GM19397 (cell line): ENCODE results near the gene ALAD.
"Not testable (repeated sequence)": the region's sequence is repeated elsewhere in the genome, so short reads cannot be mapped to it uniquely, and the experiment has no call there.

ENCODE experiments used
- ATAC-seq: cut with Tn5 transposase; IDR thresholded peaks from one replicate; pipeline ENCODE4 v1.9.1; 2021; ENCODE audit warnings: mild to moderate bottlenecking, moderate library complexity; ENCODE audit not compliant: unreplicated experiment

The ALAD gene

DNA sequence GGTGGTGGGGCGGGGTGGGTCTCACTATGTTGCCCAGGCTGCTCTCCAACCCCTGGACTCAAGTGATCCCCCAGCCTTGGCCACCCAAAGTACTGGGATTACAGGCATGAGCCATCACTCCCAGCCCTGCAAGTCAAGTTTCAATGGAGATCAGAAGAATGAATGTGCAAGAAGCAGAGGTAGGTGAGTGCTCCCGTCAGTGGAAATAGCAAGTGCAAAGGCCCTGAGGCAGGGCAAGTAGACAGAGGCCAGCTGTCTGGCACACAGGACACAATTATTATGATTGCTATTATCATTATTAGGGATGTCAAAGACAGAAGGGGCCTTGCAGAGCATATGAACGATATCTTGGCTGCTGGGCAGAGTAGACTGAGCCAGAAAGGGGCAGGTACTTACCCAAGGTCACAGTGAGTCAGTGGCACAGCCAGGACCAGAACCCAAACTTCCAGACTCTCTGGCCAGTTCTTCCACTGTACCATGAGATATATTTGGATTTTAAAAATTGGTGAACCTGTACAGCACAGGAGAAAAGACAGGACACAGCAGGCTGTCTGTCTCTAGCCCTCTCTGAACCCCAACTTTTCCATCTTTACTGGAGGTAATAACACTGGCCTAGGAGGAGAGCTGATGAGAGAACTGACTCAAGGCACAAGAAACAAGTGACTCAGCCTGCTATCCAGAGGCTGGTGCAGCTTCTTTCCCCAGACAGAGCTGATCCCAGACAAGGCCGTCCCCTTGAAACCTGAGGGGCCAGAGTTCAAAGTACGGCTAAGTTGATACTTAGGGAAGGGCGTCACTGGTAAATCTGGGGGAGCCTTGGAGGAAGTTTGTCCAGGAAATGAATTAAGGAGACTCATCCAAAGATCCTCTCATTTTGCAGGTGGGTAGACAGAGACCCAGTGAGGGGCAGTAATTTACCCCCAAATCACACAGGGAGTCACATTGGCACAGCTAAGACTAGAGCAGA is 25.7 kb downstream of the ALAD start:
- no peak for ATAC-seq

DNA sequence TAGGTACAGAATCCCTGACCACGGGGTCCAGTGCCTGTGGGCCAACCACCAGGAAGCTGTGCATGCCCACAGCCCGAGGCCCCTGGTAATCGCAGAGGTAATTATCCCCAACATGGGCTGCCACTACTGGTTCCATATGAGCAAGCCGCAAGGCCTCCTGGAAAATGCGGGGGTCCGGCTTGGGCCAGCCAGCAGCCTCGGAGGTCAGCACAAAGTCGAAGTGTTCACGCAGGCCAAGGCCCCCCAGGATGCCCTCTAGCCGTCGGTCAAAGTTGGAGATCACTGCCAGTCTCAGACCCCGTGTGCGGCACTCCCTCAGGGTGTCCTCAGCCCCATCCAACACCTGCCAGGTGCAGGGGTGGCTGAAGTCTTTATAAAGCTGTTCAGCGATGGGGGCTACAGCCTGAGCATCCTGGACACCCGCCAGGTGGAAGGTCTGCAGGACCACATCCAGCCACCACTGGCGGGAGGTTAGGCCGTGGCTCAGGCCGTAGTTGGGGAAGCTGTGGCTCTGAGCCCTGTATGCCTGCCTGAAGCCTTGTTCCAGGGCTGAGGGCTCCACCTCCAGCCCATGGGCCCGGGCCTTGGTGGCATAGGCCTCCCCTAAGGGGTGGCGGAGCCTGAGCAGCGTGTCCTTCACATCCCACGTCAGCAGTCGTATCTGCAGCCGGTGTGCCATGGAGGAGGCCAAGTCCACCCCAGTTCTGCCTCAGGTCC is 27.2 kb downstream of the ALAD start:
- ATAC-seq: no peak

DNA sequence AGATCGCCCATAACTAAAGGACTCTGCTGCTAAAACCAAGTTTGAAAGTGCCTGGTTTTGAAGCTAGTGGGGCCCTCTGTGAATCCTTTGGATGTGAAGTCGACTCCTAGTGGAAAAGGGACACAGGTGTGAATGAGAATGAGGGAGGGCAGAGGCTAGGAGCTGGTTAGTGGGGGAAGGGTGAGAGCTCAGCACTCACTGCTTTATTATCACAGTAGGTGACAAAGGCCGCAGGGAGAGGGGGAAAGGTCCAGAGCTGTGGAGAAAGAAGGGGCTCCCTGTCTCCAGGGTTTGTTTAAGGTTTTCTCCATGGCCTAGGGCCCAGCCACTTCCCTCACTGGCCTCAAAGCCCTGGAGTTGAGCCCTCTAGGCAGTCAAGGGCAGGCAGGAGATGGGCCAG is 27.8 kb downstream of the ALAD start:
- ATAC-seq: no peak

DNA sequence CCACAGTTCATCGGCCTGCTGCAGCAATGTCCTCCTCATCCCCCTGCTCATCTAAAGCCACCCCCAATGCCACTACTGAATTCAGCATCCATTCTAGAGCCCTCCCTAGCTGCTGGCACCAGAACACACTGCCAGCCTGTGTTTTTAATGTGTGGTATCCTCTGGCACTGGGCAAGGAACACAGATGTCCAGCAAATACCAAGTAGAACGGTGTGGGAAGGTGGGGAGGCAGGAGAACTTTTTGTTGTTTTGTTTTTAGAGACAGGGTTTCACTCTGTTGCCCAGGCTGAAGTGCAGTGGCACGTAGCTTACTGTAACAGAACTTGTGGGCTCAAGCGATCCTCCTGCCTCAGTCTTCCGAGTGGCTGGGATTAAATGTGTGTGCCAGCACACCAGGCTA is 29.0 kb downstream of the ALAD start:
- no peak for ATAC-seq

DNA sequence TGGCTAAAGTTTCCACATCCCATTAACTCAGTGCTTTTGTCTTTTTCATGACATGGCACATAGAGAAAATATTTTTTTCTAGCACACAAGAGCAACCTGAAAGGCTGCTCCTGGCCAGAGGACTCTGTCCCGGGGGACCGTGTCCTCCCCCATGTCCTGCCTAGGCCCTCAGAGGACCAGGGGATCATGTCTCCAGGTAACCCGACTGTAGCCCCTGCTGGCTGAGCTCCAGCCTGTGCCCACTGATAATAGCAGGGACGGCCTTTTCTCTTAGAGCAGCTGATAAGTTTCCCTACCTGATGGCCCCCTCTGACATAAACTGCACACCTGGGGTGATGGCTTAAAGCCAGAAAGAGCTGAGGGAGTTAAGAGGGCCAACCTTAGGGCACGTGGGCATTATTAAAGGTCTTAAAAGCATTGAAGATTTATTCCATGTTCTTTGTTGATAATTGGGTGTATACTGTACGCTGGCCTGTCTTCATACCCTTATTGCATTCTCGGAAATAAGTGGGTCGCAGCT is 30.2 kb downstream of the ALAD start:
- ATAC-seq: no peak

DNA sequence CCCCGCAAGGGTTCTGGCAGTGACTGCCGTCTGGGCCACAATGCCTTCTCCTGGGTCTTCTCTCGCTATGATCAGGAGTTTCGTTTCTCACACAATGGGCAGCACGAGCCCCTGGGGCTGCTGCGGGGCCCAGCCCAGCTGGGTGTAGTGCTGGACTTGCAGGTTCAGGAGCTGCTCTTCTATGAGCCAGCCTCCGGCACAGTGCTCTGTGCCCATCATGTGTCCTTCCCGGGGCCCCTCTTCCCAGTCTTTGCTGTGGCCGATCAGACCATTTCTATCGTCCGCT is 31.3 kb downstream of the ALAD start:
- no peak for ATAC-seq

DNA sequence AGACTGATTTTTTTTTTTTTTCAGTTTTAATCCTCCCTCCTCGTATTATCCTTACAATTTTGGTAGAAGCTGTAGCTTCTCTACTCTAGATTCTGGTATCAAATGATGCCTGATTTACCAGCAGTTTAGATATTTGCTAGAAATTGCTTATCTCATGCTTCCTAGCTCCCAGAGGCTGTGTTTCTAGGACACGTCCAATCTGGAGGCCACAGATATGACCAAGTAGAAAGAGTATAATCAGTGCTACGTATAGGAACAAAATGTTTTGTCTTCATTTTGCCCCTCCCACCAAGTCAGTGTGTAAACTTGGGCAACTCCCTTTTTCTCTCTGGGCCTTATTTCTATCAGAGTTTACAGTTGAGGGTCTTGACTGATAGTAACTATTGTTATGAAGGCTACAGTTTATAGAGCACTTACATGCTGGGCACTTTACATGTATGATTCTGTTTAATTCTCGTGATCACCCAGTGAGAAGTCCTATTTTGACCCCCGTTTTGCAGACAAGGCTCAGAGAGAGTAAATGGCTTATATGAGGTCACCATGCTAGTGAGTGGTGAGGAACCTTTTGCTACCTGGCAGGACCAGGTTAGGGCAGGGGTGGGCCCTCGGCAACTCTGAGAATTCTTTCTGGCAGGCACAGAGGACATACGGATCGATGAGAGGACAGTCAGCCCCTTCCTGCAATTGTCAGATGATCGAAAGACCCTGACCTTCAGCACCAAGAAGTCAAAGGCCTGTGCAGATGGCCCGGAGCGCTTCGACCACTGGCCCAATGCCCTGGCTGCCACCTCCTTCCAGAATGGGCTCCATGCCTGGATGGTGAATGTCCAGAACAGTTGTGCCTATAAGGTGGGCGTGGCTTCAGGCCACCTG is 31.9 kb downstream of the ALAD start:
- ATAC-seq: no peak

DNA sequence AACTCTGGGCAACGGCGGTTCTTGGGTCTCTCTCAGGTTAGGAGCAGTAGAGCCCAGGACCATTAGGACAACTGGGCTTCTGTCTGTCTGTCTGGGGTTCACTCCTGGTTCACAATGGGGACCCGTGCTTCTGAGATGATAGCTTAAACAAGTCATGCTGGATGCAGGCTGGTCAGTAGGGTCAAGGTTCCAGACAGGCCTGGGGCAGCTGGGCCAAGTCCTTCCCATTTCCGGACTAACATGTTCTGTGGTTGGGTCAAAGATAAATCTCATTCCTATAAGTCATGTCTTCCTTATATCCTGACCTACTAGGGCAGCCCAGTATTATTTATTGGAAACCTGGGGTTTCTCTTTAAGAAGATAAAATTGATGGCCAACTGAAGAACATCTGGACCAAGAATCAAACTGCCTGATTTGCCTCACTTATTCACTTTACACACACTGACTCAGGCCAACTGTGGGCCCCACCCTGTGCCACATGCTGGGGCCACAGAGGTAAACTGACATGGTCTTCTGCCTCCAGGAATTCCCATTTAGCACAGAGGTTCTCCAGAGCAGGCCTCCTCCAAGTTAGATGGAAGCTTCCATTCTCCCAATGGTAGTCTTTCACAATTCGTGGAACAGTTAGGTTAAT is 32.6 kb downstream of the ALAD start:
- ATAC-seq: no peak

DNA sequence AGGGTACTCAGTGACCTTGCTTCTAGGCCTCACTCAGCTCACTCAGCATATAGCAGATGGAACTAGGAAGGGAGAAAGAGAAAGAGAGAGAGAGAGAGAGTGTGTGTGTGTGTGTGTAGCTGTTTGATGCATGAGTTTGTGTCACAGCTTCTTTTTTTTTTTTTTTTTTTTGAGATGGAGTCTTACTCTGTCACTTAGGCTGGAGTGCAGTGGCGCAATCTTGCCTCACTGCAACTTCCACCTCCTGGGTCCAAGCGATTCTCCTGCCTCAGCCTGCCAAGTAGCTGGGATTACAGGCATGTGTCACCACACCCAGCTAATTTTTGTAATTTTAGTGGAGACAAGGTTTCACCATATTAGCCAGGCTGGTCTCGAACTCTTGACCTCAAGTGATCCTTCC is 35.4 kb downstream of the ALAD start:
- ATAC-seq: not testable (repeated sequence)

DNA sequence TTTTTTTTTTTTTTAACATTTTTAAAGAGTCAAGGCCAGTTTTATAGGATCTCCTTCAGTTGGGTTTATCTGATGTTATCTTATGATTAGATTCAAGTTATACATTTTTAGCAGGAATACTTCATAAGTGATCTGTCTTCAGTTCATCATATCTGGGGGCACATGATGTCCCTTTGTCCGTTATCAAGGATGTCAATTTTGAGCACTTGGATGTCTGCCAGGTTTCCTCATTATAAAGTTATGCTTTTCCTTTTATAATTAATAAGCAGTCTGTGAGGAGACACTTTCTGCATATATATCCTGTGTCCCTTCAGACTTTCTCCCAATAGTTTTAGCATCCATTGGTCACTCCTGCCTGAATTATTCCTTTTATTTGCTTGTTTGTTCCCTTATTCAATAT is 36.1 kb downstream of the ALAD start:
- no peak for ATAC-seq

DNA sequence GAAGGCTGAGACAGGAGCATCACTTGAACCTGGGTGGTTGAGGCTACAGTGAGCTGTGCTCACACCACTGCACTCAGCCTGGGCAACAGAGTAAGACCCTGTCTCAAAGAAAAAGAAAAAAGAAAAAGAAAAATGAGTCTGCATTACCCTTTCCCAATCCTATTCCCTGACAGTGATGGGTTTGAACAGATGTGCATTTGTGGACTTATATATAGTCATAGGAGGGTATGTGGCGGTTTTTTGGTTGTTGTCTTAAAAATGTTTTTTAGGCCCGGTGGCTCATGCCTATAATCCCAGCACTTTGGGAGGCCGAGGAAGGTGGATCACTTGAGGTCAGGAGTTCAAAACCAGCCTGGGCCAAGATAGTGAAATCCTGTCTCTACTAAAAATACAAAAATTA is 37.7 kb downstream of the ALAD start:
- ATAC-seq: no peak

DNA sequence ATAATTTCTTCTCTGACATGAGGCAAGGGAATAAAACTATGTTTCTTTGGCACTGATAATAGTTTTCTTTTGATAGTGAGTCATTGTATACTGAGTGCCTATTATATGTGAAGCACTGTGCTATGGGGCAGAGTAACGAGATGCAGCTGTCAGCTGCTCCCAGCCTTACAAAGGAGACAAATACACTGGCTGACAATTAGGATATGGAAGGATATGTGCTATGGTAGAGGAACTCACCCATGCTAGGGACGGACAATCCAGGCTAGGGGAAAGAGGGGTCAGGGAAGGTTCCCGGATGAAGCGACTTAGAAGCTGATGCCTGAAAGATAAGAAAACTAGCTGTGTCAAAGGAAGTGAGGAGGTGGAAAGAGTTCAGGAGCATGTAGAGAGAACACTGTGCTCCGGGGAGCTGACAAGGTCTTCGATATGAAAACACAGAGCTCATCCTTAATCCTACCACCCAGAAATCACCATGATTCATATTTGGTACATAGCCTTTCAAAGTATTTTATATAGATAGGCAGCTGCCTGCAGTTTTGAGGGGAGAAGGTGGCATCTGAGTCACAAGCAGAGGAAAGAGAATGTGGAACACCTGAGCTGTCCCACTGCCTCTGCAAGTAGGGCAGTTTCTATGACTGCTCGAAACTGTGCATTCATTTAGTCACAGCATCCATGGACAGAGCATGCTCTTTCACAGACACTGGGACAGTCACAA is 39.6 kb downstream of the ALAD start:
- ATAC-seq: no peak

DNA sequence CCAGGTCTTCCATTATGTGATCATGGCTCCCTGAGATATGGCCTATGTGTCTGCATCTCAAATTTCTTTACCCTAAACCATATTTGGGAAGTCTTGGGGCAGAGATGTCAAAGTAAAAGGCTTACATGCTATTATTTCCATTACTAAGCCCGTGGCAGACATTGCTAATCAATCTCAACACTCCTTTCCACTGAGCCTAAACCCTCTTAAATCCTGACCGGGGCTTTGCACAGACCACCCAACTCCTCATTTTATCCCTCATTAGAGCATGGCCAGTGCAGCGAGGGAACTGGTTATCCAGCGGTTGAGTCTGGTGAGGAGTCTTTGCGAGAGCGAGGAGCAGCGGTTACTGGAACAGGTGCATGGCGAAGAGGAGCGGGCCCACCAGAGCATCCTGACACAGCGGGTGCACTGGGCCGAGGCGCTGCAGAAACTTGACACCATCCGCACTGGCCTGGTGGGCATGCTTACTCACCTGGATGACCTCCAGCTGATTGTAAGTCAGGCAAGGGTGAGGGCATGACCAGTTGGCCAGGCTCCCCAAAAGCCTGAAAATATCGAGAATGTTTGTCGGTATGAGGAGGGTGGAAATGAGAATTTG is 40.7 kb downstream of the ALAD start:
- ATAC-seq: no peak

DNA sequence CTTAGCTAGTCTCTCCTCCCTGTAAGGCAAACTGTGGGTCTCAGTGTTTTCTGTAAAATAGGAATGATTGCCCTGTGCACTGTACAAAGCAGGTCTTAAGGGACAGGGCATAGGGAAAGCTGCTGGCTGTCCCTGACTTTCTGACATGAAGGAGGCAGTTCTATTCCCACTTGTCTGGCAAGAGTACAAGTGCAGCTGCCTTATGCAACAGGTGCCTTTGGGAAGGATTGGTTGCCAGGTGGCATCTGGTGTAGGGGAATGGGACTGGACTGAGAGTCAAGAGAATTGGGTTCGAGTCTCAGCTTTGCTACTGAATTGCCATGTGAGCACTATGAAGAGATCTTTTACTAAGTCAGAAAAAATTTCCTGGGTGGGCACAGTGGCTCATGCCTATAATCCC is 41.7 kb downstream of the ALAD start:
- ATAC-seq: no peak

DNA sequence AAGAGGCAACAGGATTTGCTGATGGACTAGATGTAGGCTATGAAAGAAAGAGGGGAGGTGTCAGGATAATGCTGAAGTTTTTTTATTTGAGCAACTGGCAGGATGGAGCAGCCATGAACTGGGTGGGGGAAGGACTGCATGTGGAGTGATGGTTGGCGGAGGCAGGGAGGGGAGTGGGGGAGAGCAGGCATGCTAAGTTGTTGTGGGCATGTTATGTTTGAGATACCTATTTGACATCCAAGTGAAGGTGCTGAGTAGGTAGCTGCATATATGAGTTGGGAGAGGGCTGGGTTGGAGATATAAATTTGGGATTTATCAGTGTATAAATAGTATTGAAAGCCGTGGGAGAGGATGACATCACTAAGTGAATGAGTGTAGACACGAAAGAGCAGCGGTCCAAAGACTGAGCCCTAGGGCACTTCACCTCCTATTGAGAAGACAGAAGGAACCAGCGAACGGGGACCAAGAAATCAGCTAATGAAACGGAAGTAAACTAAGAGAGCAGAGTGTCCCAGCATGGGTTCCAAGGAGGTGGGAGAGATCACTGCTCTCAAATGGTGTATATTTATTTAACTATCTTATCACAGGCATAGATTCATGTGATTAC is 44.3 kb downstream of the ALAD start:
- no peak for ATAC-seq

DNA sequence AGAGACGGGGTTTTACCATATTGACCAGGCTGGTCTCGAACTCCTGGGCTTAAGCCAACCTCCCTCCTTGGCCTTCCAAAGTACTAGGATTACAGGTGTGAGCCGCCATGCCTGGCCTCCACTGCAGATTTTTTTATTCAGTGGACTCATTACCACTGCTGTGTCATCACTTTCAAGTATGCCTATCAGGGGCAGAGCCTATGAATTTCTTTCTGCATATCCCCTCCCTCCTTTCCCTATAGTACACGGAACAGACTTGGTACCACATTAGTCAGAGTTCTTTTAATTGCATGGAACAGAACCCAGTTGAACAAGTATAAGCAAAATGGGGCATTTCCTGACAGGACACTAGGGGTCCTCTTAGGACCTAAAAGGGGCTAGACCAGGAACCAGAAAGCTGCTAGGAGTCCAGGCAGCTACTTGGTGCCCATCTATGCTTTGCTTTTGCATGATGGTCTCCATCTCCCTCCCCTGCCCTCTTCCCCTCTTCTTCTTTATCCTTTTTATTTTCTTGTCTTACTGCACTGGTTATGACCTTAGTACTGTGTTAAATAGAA is 46.0 kb downstream of the ALAD start:
- ATAC-seq: no peak

DNA sequence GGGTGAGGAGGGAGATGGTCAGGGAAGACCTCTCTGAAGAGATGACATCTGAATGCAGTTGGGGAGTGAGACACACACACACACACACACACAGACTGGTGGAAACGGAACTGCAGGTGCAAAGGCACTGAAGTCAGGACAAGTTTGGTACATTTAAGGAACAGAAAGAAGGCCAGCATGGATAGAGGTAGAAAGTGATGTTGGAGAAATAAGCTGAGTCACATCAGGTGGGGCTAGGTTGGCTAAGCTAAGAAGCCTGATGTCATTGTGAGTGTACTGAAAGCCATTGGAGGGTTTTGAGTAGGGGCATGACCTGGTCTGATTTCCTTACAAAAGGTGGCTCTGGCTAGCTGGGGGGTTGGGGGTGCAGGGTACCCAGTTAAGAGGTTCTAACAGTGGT is 48.7 kb downstream of the ALAD start:
- ATAC-seq: no peak

DNA sequence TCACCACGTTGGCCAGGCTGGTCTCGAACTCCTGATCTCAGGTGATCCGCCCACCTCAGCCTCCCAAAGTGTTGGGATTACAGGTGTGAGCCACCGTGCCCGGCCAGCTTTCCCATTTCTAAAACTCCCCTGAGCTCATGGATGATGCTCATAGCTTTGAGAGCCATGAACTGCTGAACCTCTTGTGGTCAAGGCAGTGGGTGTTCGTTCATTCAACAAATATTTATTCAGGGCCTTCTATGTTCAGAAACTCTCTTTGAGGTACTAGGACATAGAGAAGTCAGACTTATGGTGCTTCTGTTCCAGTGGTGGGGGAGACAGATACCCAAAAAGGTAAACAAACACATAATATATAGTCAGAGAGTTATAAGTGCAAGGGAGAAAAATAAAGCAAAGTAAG is 49.1 kb downstream of the ALAD start:
- ATAC-seq: no peak

DNA sequence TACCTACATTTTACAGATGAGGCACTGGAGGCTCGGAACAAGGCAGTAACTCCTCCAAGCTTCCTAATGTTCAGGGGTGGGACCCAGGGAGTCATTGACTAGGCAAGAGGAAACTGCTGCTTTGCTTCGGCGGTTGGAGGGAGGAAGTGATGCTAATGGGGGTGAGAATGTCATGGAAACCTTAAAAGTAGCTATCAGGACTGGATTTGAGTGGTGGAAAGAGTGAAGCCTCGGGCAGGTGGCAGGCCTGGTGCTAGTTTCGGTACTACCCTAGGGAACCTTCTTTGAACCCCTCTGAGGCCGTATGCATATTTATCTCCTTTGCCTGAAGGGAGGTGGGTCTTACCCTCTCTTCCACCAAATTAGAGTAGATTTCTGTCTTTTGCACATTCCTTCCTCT is 50.1 kb downstream of the ALAD start:
- ATAC-seq: no peak
